Lower lobe of right lung (tissue), 2 donors: ENCODE measurements around the gene ATP1A4. TPM values are rescaled to one million over a fixed set of nuclear protein-coding genes. Genes with fewer than 3 reads are reported as not detected.

Experiments used
- ATAC-seq, 2 donors: fragments of 200-7000 bp; cut with Tn5 transposase; one replicate each; pipeline ENCODE4 v1.9.1; 2020 to 2022; ENCODE audit warnings: mild to moderate bottlenecking in 2 of 2, moderate library complexity in 2 of 2
- DNase-seq: peaks from one replicate; pipeline ENCODE4 v3.0.0-alpha.2; 2020
- H3K27ac ChIP-seq: fragments of 200-600 bp; one replicate; pipeline ENCODE4 v1.8.0; 2022
- H3K27me3 ChIP-seq: fragments of 200-600 bp; one replicate; pipeline ENCODE4 v1.8.0; 2022; ENCODE audit warnings: low read depth
- H3K36me3 ChIP-seq: fragments of 200-600 bp; one replicate; pipeline ENCODE4 v1.8.0; 2022; ENCODE audit warnings: mild to moderate bottlenecking
- H3K4me1 ChIP-seq: fragments of 200-600 bp; one replicate; pipeline ENCODE4 v1.8.0; 2022
- H3K4me3 ChIP-seq: fragments of 200-600 bp; one replicate; pipeline ENCODE4 v1.8.0; 2022; ENCODE audit warnings: mild to moderate bottlenecking
- H3K9me3 ChIP-seq: fragments of 200-600 bp; one replicate; pipeline ENCODE4 v1.8.0; 2022
- intact Hi-C: fragments of 100-400 bp; cut with DNase I; formaldehyde crosslinking; loops from one replicate; pipeline ENCODE4 v1.11.0; 2022
- total RNA-seq: library from RNA; stranded (reverse); fragmentation: NEBNext Ultra II Directional; extraction: Animal tissue kit (Norgen Biotek cat#: 25700); gene quantifications from one replicate; pipeline ENCODE4 v1.2.1, GENCODE V29; 2021
- TF ChIP-seq, protein P1 (sequence below): fragments of 200-600 bp; IDR thresholded peaks from one replicate; pipeline ENCODE4 v1.8.0; 2022; ENCODE audit warnings: antibody characterized with exemption, mild to moderate bottlenecking
- donor health status: DM: no; HTN: yes; CAD: no; lungs with severe emphysema.

ATP1A4 gene
- total RNA-seq, 1 donor from 2014 or later: 1.1 TPM

DNA sequence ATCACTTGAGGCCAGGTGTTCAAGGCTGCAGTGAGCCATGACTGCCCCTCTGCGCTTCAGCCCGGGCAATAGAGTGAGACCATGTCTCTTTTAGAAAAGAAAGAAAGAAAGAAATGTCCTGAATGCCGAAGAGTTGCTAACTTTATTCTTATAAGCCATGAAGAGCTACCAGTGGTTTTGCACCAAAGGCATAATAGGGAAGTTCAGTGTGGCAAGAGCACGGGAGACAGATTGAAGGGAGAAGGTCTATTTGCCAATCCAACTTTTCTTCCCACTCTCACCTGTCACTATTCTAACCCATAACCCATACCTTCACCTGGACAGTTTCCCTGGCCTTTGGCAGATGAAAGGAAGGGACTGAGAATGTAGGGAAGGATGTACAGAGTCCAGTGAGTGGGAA lies 49.4 kb downstream of the ATP1A4 start:
- H3K36me3 ChIP-seq: no peaks in the 10 kb centered on the region
- intact Hi-C loops: no loop called here
- TF ChIP-seq, protein P1, sequence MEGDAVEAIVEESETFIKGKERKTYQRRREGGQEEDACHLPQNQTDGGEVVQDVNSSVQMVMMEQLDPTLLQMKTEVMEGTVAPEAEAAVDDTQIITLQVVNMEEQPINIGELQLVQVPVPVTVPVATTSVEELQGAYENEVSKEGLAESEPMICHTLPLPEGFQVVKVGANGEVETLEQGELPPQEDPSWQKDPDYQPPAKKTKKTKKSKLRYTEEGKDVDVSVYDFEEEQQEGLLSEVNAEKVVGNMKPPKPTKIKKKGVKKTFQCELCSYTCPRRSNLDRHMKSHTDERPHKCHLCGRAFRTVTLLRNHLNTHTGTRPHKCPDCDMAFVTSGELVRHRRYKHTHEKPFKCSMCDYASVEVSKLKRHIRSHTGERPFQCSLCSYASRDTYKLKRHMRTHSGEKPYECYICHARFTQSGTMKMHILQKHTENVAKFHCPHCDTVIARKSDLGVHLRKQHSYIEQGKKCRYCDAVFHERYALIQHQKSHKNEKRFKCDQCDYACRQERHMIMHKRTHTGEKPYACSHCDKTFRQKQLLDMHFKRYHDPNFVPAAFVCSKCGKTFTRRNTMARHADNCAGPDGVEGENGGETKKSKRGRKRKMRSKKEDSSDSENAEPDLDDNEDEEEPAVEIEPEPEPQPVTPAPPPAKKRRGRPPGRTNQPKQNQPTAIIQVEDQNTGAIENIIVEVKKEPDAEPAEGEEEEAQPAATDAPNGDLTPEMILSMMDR: no peak

DNA sequence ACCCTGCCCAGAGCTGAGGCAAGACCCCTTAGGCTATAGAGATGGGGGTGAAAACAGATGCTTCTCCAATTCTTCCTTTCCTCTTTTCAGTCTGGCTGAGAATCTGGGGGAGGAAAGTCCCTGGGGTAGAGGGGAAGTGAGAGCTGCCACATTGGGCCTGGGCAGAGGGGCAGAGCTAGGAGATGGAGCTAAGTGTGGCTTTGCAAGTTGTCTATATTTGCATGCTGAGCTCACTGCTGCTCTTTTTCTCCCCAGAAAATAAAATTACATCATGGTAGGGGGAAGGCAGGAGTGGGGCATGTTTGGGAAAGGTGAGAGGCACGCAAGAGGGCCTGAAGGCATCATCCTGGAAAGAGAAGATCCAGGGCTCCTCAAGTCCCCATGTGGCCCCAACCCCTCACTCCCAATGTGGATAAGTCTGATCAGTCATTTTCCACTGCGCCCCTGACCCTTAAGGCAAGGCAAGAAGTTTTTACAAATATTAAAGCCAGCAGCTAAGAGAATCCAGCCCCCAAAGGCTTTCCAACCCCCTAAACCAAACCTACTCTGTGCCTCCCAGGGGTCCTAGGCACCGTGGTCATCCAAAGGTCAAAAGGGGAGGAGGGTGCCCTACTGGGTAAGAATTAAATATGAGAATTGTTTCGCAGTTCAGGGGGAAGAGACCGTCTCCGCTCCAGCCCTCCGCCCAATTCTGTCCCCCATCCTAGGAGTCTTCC lies 53.3 kb downstream of the ATP1A4 start:
- TF ChIP-seq, protein P1: no peak
- ATAC-seq: peak in 1 of 2 donors; percentile 23
- H3K4me1 ChIP-seq: peaks cover 52% of the 10 kb centered on the region
- DNase-seq: no peak
- H3K4me3 ChIP-seq: peak overlapping the region; percentile 92
- intact Hi-C loops: no loop called here
- peak overlapping the region; percentile 95 for H3K27ac ChIP-seq
- peaks cover 11% of the 10 kb centered on the region for H3K36me3 ChIP-seq
- H3K9me3 ChIP-seq: no peaks in the 10 kb centered on the region
- H3K27me3 ChIP-seq: no peaks in the 10 kb centered on the region

More for the DNA sequence above, 49.4 kb downstream of the ATP1A4 start:
- Histone ChIP-seq H3K27me3 (no peaks in the 10 kb centered on the region), H3K4me3 (no peak overlapping the region), H3K9me3 (no peaks in the 10 kb centered on the region), H3K27ac (no peak overlapping the region), H3K4me1 (peaks cover 13% of the 10 kb centered on the region)
- DNase-seq: no peak
- no peak for ATAC-seq

DNA sequence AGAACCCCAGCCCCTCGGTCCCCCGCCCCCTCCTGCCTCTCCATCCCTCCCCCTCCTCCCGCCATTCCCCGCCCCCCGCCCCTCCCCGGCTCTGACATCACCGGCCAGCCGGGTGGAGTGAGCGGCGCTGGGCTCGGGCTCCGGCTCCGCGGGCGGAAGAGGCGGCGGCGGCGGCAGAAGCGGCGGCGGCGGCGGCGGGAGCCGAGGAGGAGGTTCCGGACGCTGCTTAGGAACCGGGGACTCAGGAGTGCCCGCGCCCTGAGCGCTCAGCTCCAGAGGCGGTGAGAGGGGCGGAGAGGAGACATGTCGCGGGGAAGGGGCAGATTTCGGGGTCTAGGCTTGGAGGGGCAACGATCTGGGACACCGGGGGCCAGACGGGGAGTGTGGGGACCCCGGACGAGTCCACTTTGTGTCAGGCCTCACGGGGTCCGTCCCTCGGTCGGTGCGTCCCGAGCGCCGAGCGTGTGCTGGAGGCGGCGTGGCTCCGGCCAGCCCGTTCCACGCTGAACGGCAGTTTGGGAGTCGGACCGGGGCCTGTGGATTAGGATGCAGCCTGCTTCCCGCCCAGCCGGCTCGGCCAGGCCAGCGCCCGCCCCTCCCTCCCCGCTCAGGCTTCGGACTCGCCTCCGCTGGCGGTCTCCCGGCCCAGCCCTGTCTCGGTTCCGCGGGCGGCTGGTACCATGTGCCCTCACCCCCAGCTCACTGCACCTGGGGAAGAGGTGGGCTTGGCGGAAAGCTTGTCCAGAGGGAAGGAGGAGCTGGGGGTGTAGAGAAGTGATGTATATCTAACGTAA lies 54.0 kb downstream of the ATP1A4 start, which contains the start of gene PEA15:
Gene PEA15 (plus strand): TSS at position 143 of the 794 bp plus-strand sequence. CDS start 6,161 bp downstream, outside the sequence.
- H3K4me1 ChIP-seq: peaks cover 59% of the 10 kb centered on the region
- TF ChIP-seq, protein P1: no peak

DNA sequence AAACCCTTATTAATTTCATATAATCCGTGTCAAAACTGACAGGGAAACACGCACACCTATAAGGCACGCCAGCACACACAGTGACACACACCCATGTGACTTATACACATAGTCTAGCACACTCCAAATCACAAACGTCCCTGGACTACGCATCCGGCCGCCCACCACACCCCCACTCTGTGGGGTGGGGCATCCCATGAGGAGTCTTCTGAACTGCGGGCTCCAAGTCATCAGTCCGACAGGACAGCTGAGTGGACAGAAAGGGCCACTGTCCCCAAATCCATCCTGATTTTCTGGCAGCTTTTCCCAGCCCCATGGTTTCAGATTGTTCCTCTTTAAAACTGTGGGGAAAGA lies 54.6 kb downstream of the ATP1A4 start:
- Histone ChIP-seq H3K4me1 (peaks cover 59% of the 10 kb centered on the region), H3K27ac (peak overlapping the region; percentile 95), H3K4me3 (peak overlapping the region; percentile 92), H3K27me3 (no peaks in the 10 kb centered on the region), H3K9me3 (no peaks in the 10 kb centered on the region), H3K36me3 (peaks cover 17% of the 10 kb centered on the region)
- ATAC-seq: peak; percentile 58 to 71
- intact Hi-C loops: no loop called here
- TF ChIP-seq, protein P1: no peak
- DNase-seq: no peak

More for the DNA sequence above, 54.0 kb downstream of the ATP1A4 start, which contains the start of gene PEA15:
- Histone ChIP-seq H3K27me3 (no peaks in the 10 kb centered on the region), H3K9me3 (no peaks in the 10 kb centered on the region), H3K4me3 (peak within 1 kb of the TSS; percentile 92), H3K27ac (peak within 1 kb of the TSS; percentile 95), H3K36me3 (peaks cover 11% of the 10 kb centered on the region)
- peak; percentile 91 to 94 for ATAC-seq
- intact Hi-C loops: no loop called here
- DNase-seq: peak; percentile 79

DNA sequence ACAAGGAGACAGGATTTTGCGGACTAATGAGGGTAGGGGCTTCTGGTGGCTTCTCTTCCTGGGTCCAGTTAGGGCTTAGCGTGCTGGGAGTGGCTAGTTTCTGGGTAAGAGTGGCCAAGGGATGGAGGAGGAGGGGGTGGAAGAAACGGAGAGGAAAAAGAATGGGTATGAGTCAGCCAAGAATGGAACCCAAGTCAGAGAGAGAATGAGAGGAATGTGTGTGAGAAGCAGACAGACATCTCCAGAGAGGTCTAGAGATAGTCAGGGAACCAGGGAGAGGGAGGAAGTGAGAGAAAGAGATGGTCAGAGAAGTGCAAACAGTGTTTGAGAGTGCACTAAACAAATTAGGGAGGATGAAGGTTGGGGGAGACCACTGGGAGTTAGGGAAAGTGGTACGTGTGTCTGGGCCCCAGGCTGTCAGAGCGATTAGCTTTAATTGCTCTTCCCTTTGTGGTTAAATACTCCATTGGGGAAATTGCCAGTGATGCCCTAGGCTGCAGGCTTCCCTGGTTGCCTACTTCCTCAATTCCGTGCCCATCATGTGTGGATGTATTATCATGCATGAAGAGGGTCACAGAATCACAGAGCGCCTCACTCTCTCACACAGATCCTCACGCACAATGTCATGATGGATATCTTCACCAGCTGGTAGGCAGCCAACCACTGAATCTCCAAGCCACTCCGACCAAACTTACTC lies 55.2 kb downstream of the ATP1A4 start:
- ATAC-seq: no peak
- peaks cover 23% of the 10 kb centered on the region for H3K36me3 ChIP-seq
- TF ChIP-seq, protein P1: no peak
- intact Hi-C loops: no loop called here
- H3K27ac ChIP-seq: peak overlapping the region; percentile 95
- no peaks in the 10 kb centered on the region for H3K9me3 ChIP-seq
- no peak for DNase-seq
- peak overlapping the region; percentile 92 for H3K4me3 ChIP-seq
- H3K4me1 ChIP-seq: peaks cover 59% of the 10 kb centered on the region
- no peaks in the 10 kb centered on the region for H3K27me3 ChIP-seq
